Smooth muscle cell (in vitro differentiated cells): Measurements from ENCODE around the gene IL17RB. TPM values are rescaled to one million over a fixed set of nuclear protein-coding genes. Genes with fewer than 3 reads are reported as not detected.
A peak's percentile ranks its signal among the peaks of the same experiment; 100 is the strongest.

Experiments
- DNase-seq: peaks from one replicate; lab custom pipeline; 2025; ENCODE audit not compliant: unreplicated experiment; lab: John Stamatoyannopoulos, UW
- H2AFZ ChIP-seq: fragments of 200-600 bp; sonication (generic); 2 replicates; pipeline ENCODE4 v1.6.0; 2016; ENCODE audit warnings: antibody characterized with exemption, low read depth, mild to moderate bottlenecking
- H3F3A ChIP-seq: fragments of 200-600 bp; sonication (generic); 2 replicates; pipeline ENCODE4 v1.6.0; 2017; ENCODE audit warnings: antibody characterized with exemption, low read depth
- H3K27ac ChIP-seq: fragments of 200-600 bp; sonication (generic); 2 replicates; pipeline ENCODE4 v1.5.1; 2016; ENCODE audit warnings: low read depth, mild to moderate bottlenecking
- H3K27me3 ChIP-seq: fragments of 200-600 bp; sonication (generic); 2 replicates; pipeline ENCODE4 v1.6.1; 2016; ENCODE audit warnings: low read depth, mild to moderate bottlenecking
- H3K36me3 ChIP-seq: fragments of 200-600 bp; sonication (generic); 2 replicates; pipeline ENCODE4 v1.5.1; 2016; ENCODE audit warnings: low read depth
- H3K4me1 ChIP-seq: fragments of 200-600 bp; sonication (generic); 2 replicates; pipeline ENCODE4 v1.5.1; 2016; ENCODE audit warnings: low read depth
- H3K4me2 ChIP-seq: fragments of 200-600 bp; sonication (generic); 2 replicates; pipeline ENCODE4 v1.6.0; 2016; ENCODE audit warnings: mild to moderate bottlenecking
- H3K4me3 ChIP-seq: fragments of 200-600 bp; sonication (generic); 2 replicates; pipeline ENCODE4 v1.5.1; 2016; ENCODE audit warnings: mild to moderate bottlenecking
- H3K79me2 ChIP-seq: fragments of 200-600 bp; sonication (generic); 2 replicates; pipeline ENCODE4 v1.6.0; 2016; ENCODE audit warnings: low read depth, mild to moderate bottlenecking
- H3K9ac ChIP-seq: fragments of 200-600 bp; sonication (generic); 2 replicates; pipeline ENCODE4 v1.6.0; 2016; ENCODE audit warnings: low read depth
- H3K9me3 ChIP-seq: fragments of 200-600 bp; sonication (generic); replicated peaks from 2 replicates; pipeline ENCODE4 v1.5.1; 2016; ENCODE audit warnings: low read depth
- H4K20me1 ChIP-seq: fragments of 200-600 bp; sonication (generic); 2 replicates; pipeline ENCODE4 v1.6.0; 2016; ENCODE audit warnings: low read depth
- WGBS: methylation state at CpG from one replicate; pipeline ENCODE4 v1.1.7; 2016; ENCODE audit warnings: low lambda C conversion rate; 5-methylcytosine and 5-hydroxymethylcytosine counted together
- polyA plus RNA-seq: library from polyadenylated mRNA; unstranded; fragments of >200 nt; fragmentation: Nextera tagmentation; extraction: Ambion mirVana; gene quantifications from 2 replicates; pipeline ENCODE4 v1.2.1, GENCODE V29; 2016
- total RNA-seq: library from RNA; depleted of rRNA; stranded (reverse); fragments of >200 nt; gene quantifications from 2 replicates; pipeline ENCODE4 v1.2.3, GENCODE V29; 2014
- TF ChIP-seq, protein P1 (sequence below): fragments of 200-600 bp; sonication (generic); IDR thresholded peaks from 2 replicates; pipeline ENCODE4 v1.5.1; 2017; ENCODE audit warnings: borderline replicate concordance, mild to moderate bottlenecking, antibody characterized with exemption; ENCODE audit not compliant: insufficient read depth, poor library complexity, severe bottlenecking

Gene IL17RB
- total and polyA plus RNA-seq, 2 experiments from 2014 or later = 0.40 TPM; not detected in 1

DNA sequence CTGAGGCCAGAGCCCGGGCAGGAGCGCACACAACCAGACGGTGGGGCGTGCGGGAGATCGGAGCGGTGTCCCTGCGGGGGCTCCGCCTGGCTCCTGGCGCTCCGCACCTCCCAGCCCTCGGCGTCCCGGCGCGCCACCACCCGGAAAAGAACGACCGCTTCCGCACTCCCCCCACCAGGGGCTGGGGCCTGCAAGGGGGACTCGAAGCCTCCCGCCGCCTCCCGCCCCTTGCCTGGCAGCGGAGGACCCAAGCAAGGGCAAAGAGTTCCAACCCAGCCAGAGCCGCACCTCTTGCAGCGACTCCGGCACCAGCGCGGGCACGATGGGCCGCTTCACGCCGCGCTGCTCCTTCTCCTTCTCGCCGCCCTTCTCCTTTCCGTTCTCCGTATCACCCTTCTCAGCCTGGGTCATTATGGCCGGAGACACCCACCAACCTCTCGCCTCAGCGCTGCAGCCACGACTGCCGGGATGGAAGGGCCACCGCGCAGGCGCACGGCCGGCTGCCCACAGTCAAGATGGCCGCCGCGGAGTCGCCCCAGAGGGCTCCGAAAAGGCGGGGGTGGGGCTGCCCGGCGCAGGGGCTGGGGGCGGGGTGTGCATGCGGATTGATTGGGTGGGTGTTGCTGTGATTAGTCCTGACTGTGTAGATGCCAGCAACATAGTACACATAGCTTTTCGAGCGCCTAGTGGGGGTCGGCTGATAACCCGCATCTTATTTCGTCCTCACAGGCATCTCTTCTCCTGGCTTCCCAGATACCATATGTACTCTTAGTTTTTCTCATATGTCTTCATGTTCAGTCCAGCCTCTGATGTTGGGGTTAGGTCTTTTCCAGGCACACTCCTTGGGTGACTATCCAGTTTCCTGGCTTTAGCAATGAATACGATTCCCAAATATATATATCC is 35.6 kb downstream of the IL17RB start, which contains the start of gene ACTR8:
Gene ACTR8 (minus strand): TSS at position 462 of the 903 bp plus-strand sequence. CDS start 51 bp downstream, at position 411.
- 2% methylated on average over 63 of the region's 65 CpGs for WGBS
- H3K27ac ChIP-seq = peak within 1 kb of the TSS; percentile 60
- peaks cover 17% of the 10 kb centered on the region for H4K20me1 ChIP-seq
- no peaks in the 10 kb centered on the region for H3K9me3 ChIP-seq
- H3K4me1 ChIP-seq = peaks cover 9% of the 10 kb centered on the region
- H3K9ac ChIP-seq = peak within 1 kb of the TSS; percentile 82
- peak within 1 kb of the TSS; percentile 79 for H3K4me3 ChIP-seq
- peak within 1 kb of the TSS; percentile 91 for H3K4me2 ChIP-seq
- TF ChIP-seq, protein P1, sequence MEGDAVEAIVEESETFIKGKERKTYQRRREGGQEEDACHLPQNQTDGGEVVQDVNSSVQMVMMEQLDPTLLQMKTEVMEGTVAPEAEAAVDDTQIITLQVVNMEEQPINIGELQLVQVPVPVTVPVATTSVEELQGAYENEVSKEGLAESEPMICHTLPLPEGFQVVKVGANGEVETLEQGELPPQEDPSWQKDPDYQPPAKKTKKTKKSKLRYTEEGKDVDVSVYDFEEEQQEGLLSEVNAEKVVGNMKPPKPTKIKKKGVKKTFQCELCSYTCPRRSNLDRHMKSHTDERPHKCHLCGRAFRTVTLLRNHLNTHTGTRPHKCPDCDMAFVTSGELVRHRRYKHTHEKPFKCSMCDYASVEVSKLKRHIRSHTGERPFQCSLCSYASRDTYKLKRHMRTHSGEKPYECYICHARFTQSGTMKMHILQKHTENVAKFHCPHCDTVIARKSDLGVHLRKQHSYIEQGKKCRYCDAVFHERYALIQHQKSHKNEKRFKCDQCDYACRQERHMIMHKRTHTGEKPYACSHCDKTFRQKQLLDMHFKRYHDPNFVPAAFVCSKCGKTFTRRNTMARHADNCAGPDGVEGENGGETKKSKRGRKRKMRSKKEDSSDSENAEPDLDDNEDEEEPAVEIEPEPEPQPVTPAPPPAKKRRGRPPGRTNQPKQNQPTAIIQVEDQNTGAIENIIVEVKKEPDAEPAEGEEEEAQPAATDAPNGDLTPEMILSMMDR = no peak
- DNase-seq = peak; percentile 89
- H3K27me3 ChIP-seq = no peaks in the 10 kb centered on the region
- H2AFZ ChIP-seq = peak within 1 kb of the TSS; percentile 6
- peaks cover 27% of the 10 kb centered on the region for H3K36me3 ChIP-seq
- peaks cover 10% of the 10 kb centered on the region for H3F3A ChIP-seq
- peaks cover 20% of the 10 kb centered on the region for H3K79me2 ChIP-seq

DNA sequence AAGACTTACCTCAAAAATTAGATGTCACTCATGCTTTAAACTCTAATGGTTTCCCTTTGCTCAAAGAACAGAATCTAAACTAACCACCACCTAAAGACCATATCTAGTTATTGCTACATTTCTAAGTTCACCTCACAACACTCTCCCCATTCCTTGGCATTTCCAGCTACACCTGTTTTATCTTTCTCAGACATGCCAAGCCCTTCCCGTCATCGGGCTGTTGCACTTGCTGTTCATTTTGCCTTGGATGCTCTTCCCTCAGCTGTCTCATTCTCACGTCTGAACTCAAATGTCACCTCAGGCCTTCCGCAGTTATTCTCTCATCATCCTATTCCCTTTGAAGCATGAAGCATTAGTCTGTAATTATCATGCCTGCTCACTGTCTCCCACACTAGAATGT is 36.6 kb downstream of the IL17RB start:
- H3F3A ChIP-seq = peaks cover 10% of the 10 kb centered on the region
- H3K36me3 ChIP-seq = peaks cover 16% of the 10 kb centered on the region
- no peaks in the 10 kb centered on the region for H3K9me3 ChIP-seq
- H3K9ac ChIP-seq = no peak overlapping the region
- TF ChIP-seq, protein P1 = no peak
- no peak overlapping the region for H3K4me2 ChIP-seq
- no peak overlapping the region for H3K4me3 ChIP-seq
- 92% methylated on average over 4 of the region's 4 CpGs for WGBS
- DNase-seq = no peak
- H2AFZ ChIP-seq = no peak overlapping the region
- H4K20me1 ChIP-seq = peaks cover 28% of the 10 kb centered on the region
- peaks cover 29% of the 10 kb centered on the region for H3K79me2 ChIP-seq
- H3K4me1 ChIP-seq = peaks cover 9% of the 10 kb centered on the region
- H3K27me3 ChIP-seq = no peaks in the 10 kb centered on the region
- H3K27ac ChIP-seq = no peak overlapping the region

DNA sequence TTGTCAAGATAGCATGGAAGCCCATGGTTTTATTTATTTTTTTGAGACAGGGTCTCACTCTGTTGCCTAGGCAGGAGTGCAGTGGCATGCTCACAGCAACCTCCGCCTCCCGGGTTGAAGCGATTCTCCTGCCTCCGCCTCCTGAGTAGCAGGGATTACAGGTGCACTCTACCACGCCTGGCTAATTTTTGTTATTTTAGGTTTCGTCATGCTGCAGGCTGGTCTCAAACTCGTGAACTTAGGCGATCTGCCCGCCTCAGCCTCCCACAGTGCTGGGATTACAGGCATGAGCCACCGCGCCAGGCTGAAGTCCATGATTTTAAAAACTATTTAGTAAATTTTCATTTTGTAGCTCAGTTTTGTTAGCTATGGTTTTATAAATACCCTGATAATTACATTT is 38.3 kb downstream of the IL17RB start:
- Histone ChIP-seq H3K4me2 (no peak overlapping the region), H4K20me1 (peaks cover 42% of the 10 kb centered on the region), H3K9me3 (no peaks in the 10 kb centered on the region), H3K9ac (no peak overlapping the region), H3K79me2 (peaks cover 38% of the 10 kb centered on the region), H3K4me1 (peaks cover 9% of the 10 kb centered on the region), H3K4me3 (no peak overlapping the region), H3K36me3 (peaks cover under 1% of the 10 kb centered on the region), H3K27me3 (no peaks in the 10 kb centered on the region), H3F3A (peaks cover 10% of the 10 kb centered on the region), H3K27ac (no peak overlapping the region), H2AFZ (no peak overlapping the region)
- TF ChIP-seq, protein P1 = no peak
- WGBS = 97% methylated on average over 11 of the region's 11 CpGs
- DNase-seq = no peak
